Calu3 (cell line): ENCODE data around the gene C1QTNF6. TPM values are rescaled to one million over a fixed set of nuclear protein-coding genes. Genes with fewer than 3 reads are reported as not detected.

Experiments used
- BruUV-seq: library from RNA; stranded (reverse); fragments of 400-500 nt; replicated peaks from 2 replicates; lab custom pipeline; 2021; lab: Mats Ljungman, UMichigan
- CTCF ChIA-PET: fragments of 300-600 bp; sonication (Branson Sonifier 250); formaldehyde crosslinking; loops from one replicate; lab custom pipeline; 2022; ENCODE audit warnings: antibody characterized with exemption; lab: Charles Lee
- DNase-seq: peaks from one replicate; pipeline ENCODE4 v3.0.0; 2022
- H3K27ac Mint-ChIP-seq: one replicate; pipeline ENCODE4 v1.8.0; 2022; ENCODE audit warnings: mixed read lengths; ENCODE audit not compliant: unreplicated experiment
- H3K27me3 Mint-ChIP-seq: one replicate; pipeline ENCODE4 v1.8.0; 2022; ENCODE audit warnings: mixed read lengths; ENCODE audit not compliant: unreplicated experiment
- H3K36me3 Mint-ChIP-seq: one replicate; pipeline ENCODE4 v1.8.0; 2022; ENCODE audit warnings: mild to moderate bottlenecking, moderate library complexity, mixed read lengths; ENCODE audit not compliant: insufficient read depth, unreplicated experiment
- H3K4me1 Mint-ChIP-seq: one replicate; pipeline ENCODE4 v1.8.0; 2022; ENCODE audit warnings: mild to moderate bottlenecking, low read depth, mixed read lengths; ENCODE audit not compliant: unreplicated experiment
- H3K4me3 Mint-ChIP-seq: one replicate; pipeline ENCODE4 v1.8.0; 2022; ENCODE audit warnings: mild to moderate bottlenecking, low read depth, moderate library complexity, mixed read lengths; ENCODE audit not compliant: unreplicated experiment
- H3K9me3 Mint-ChIP-seq: one replicate; pipeline ENCODE4 v1.8.0; 2022; ENCODE audit warnings: low read depth, mixed read lengths; ENCODE audit not compliant: unreplicated experiment
- CTCF ChIP-seq: fragments of 200-600 bp; IDR thresholded peaks from one replicate; pipeline ENCODE4 v1.8.0; 2022; ENCODE audit warnings: antibody characterized with exemption; ENCODE audit not compliant: unreplicated experiment
- intact Hi-C: fragments of 100-400 bp; cut with micrococcal nuclease; formaldehyde crosslinking; loops from one replicate; pipeline ENCODE4 v1.10.0; 2022; ENCODE audit not compliant: unreplicated experiment
- total RNA-seq: library from RNA; stranded (reverse); gene quantifications from 2 replicates; pipeline ENCODE4 v1.2.3, GENCODE V29; 2022

The C1QTNF6 gene
- total RNA-seq, 1 experiment from 2014 or later: 6.2 TPM

DNA sequence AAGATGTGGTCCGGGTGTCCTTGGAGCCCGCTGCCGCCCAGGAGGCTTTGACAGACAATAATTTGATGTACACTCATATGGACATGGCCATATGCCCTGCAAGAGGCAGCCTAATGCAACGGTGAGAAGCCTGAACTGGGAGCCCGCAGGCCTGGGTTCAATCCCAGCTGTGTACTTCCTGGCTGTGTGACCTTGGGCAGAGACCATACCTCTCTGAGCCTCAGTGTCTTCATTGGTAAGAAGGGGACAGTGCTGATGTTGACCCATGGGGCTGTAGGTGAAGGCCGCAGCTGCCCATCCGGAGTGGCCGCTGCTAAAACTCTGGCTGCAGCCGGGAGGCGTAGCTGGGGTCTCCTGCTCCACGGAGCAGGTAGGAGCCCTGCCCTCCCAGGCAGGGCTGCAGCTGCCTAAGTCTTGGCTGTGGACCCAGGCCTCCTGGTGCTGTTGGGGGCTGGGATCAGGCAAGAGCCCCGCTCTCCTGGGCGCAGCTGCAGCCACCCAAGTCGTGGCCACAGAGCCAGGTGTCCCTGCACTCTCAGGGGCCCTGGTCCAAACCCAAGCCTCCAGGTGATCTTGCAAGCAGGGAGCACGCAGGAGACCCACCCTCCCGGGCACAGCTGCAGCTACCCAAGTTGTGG, 47.2 kb downstream of the C1QTNF6 start:
- DNase-seq: no peak
- H3K4me1 Mint-ChIP-seq: peaks cover 6% of the 10 kb centered on the region
- H3K9me3 Mint-ChIP-seq: no peaks in the 10 kb centered on the region
- H3K4me3 Mint-ChIP-seq: no peak overlapping the region
- peaks cover 86% of the 10 kb centered on the region for H3K27me3 Mint-ChIP-seq
- intact Hi-C loops: no loop called here
- no TSS peak for BruUV-seq
- no peak for TF ChIP-seq CTCF
- CTCF ChIA-PET: interaction anchor here (0.6 to 1.1 kb wide), 2 partner anchors 24 to 36 kb away, joined by 3 read pairs; no protein-coding TSS in a partner anchor
- no peaks in the 10 kb centered on the region for H3K36me3 Mint-ChIP-seq
- H3K27ac Mint-ChIP-seq: no peak overlapping the region

- intact Hi-C loops: no loop called here
- Mint-ChIP-seq H3K4me1 (no peaks in the 10 kb centered on the region), H3K27me3 (peaks cover 86% of the 10 kb centered on the region), H3K4me3 (no peak overlapping the region), H3K27ac (no peak overlapping the region), H3K9me3 (no peaks in the 10 kb centered on the region), H3K36me3 (no peaks in the 10 kb centered on the region)
- no peak for DNase-seq
- BruUV-seq: no TSS peak
- CTCF ChIA-PET: no interaction called here
- no peak for TF ChIP-seq CTCF
Observed at GRCh38 chr22:37139762-37140161, 48.3 kb downstream of the C1QTNF6 start.

GRCh38 chr22:37138849-37139561, 49.0 kb downstream of the C1QTNF6 start:
- H3K9me3 Mint-ChIP-seq: no peaks in the 10 kb centered on the region
- no peak for DNase-seq
- H3K27me3 Mint-ChIP-seq: peaks cover 86% of the 10 kb centered on the region
- no peak for TF ChIP-seq CTCF
- BruUV-seq: no TSS peak
- H3K36me3 Mint-ChIP-seq: no peaks in the 10 kb centered on the region
- H3K4me3 Mint-ChIP-seq: no peak overlapping the region
- intact Hi-C loops: no loop called here
- no peak overlapping the region for H3K27ac Mint-ChIP-seq
- CTCF ChIA-PET: no interaction called here
- no peaks in the 10 kb centered on the region for H3K4me1 Mint-ChIP-seq

DNA sequence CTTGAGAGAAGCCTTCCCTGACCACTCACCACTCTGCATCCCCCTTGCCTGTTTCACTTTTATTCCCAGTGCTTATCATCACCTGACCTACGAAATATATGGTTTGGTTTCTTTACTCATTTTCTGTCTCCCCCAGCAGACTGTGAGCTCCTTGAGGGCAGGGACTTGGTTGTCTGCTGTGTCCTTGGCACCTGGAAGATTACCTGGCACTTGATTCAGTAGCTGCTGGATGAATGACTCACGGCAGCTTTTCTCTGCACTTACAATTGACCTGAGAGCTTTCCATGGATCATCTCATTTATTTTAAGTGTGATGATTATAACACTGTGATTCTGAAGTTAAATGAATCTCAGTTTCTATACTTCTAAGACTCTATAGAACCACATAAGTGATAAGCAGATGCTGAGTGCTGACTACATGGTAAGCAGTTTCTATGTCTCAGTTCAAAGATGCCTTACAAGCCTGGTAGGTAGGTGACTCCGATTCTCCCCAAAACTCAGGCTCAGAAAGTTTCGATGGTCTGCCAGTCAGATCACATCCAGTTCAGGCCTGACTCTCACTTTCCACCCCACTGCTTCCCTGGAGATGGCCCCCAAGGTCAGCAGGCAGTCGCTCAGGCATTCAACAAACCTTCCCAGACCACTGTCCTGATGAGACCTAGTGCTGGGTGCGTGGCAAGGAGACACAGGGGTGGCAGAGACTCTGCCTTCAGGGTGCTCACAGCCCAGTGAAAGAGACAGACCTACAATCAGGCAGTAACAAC, 50.0 kb downstream of the C1QTNF6 start:
- Mint-ChIP-seq H3K27me3 (peaks cover 86% of the 10 kb centered on the region), H3K4me3 (no peak overlapping the region), H3K27ac (no peak overlapping the region), H3K36me3 (no peaks in the 10 kb centered on the region), H3K4me1 (no peaks in the 10 kb centered on the region), H3K9me3 (no peaks in the 10 kb centered on the region)
- CTCF ChIA-PET: interaction anchor here (1.0 kb wide), 1 partner anchor 12 kb away, joined by 5 read pairs; no protein-coding TSS in a partner anchor
- no TSS peak for BruUV-seq
- intact Hi-C loops: no loop called here
- no peak for DNase-seq
- TF ChIP-seq CTCF: no peak
